Measurements from ENCODE around the gene CERCAM.

CERCAM gene

GRCh38 chr9:128405077-128405779 is 15.4 kb upstream of the CERCAM start (continued):
- TF ChIP-seq ZNF155 (tag by site-specific recombination; IDR thresholded peaks at IDR 0.05): no peak
- TF ChIP-seq ZFP3 (tag by site-specific recombination; IDR thresholded peaks at IDR 0.05; ENCODE audit: low read depth): no peak
- TF ChIP-seq ZFP41 (tag by site-specific recombination; IDR thresholded peaks at IDR 0.05; ENCODE audit: borderline replicate concordance): no peak
- TF ChIP-seq ZNF626 (tag by site-specific recombination; IDR thresholded peaks at IDR 0.05): no peak
- TF ChIP-seq ZNF558 (tag by site-specific recombination; IDR thresholded peaks at IDR 0.05): no peak
- TF ChIP-seq ZSCAN23 (tag by site-specific recombination; IDR thresholded peaks at IDR 0.05): no peak
- no peak for TF ChIP-seq ZNF311 (tag by site-specific recombination; IDR thresholded peaks at IDR 0.05; ENCODE audit: borderline replicate concordance)
- no peak for TF ChIP-seq INSM2 (tag by site-specific recombination; IDR thresholded peaks at IDR 0.05)

GRCh38 chr9:128405780-128406171 is 14.9 kb upstream of the CERCAM start:
- Histone ChIP-seq H3K4me3 (ENCODE audit: low read depth, low read length) (no peak overlapping the region), H3K4me1 (ENCODE audit: control insufficient read depth, insufficient read depth, low read length) (no peaks in the 10 kb centered on the region), H3K36me3 (ENCODE audit: control insufficient read depth in 2 of 2, insufficient read depth in 1 of 2, low read length in 2 of 2) (no peaks in the 10 kb centered on the region), H3K27ac (ENCODE audit: extremely low read depth, low read depth, low read length) (no peak overlapping the region), H3K9me3 (ENCODE audit: control insufficient read depth, insufficient read depth, low read depth, low read length) (no peaks in the 10 kb centered on the region)
- TF ChIP-seq BCL11B (tag by site-specific recombination; IDR thresholded peaks at IDR 0.05; ENCODE audit: low read depth): no peak
- TF ChIP-seq SCRT2 (tag by site-specific recombination; IDR thresholded peaks at IDR 0.05): no peak
- TF ChIP-seq OSR2 (tag by site-specific recombination; IDR thresholded peaks at IDR 0.05): no peak
- no peak for TF ChIP-seq ZNF585B (tag by site-specific recombination; IDR thresholded peaks at IDR 0.05)
- TF ChIP-seq ZNF701 (tag by site-specific recombination; IDR thresholded peaks at IDR 0.05): no peak
- TF ChIP-seq ZNF48 (tag by site-specific recombination; IDR thresholded peaks at IDR 0.05): no peak
- TF ChIP-seq ZNF518A (tag by site-specific recombination; conservative IDR thresholded peaks at IDR 0.05; ENCODE audit: low read depth): no peak
- no peak for TF ChIP-seq ZNF623 (tag by site-specific recombination; IDR thresholded peaks at IDR 0.05)
- no peak for TF ChIP-seq ZNF785 (tag by site-specific recombination; IDR thresholded peaks at IDR 0.05)
- no peak for TF ChIP-seq ZNF843 (tag by site-specific recombination; IDR thresholded peaks at IDR 0.05)
- TF ChIP-seq SETDB1 (IDR thresholded peaks at IDR 0.05; ENCODE audit: insufficient read length, low read length): no peak
- TF ChIP-seq ZNF121 (tag by site-specific recombination; IDR thresholded peaks at IDR 0.05): no peak
- TF ChIP-seq REPIN1 (tag by site-specific recombination; IDR thresholded peaks at IDR 0.05; ENCODE audit: low read depth): no peak
- TF ChIP-seq ZNF362 (tag by site-specific recombination; IDR thresholded peaks at IDR 0.05): no peak
- no peak for TF ChIP-seq ZBTB20 (tag by site-specific recombination; IDR thresholded peaks at IDR 0.05)
- no peak for TF ChIP-seq KLF7 (tag by site-specific recombination; IDR thresholded peaks at IDR 0.05; ENCODE audit: borderline replicate concordance)
- no peak for TF ChIP-seq SP7 (tag by site-specific recombination; IDR thresholded peaks at IDR 0.05)
- CTCF ChIA-PET: no interaction called here
- POLR2A ChIA-PET: no interaction called here

All from HEK293 (cell line).